Measurements from ENCODE around the gene EFNB3.

The EFNB3 gene

GRCh38 chr17:7720125-7720524, 15.1 kb downstream of the EFNB3 start:
- no peak for DNase-seq

- DNase-seq: no peak
Measured at GRCh38 chr17:7721612-7722011, 16.6 kb downstream of the EFNB3 start.

- DNase-seq: no peak
Measured at GRCh38 chr17:7727886-7728285, 22.9 kb downstream of the EFNB3 start.

- DNase-seq: no peak
Measured at GRCh38 chr17:7729816-7730215, 24.8 kb downstream of the EFNB3 start.

- no peak for DNase-seq
Measured at GRCh38 chr17:7732981-7733539, 28.1 kb downstream of the EFNB3 start.

GRCh38 chr17:7737601-7738000, 32.6 kb downstream of the EFNB3 start:
- no peak for DNase-seq

- DNase-seq: no peak
Measured at GRCh38 chr17:7739746-7740145, 34.7 kb downstream of the EFNB3 start.

- no peak for DNase-seq
Measured at GRCh38 chr17:7740481-7741001, 35.5 kb downstream of the EFNB3 start.

- DNase-seq: no peak
Measured at GRCh38 chr17:7742729-7743128, 37.7 kb downstream of the EFNB3 start.

- DNase-seq: no peak
Measured at GRCh38 chr17:7744416-7744815, 39.4 kb downstream of the EFNB3 start.

- peak in 1 of 2 experiments; percentile 57 for DNase-seq
Measured at GRCh38 chr17:7745748-7746470, 40.9 kb downstream of the EFNB3 start.

- DNase-seq: peak in 1 of 2 experiments; percentile 16
Measured at GRCh38 chr17:7747635-7748071, 42.7 kb downstream of the EFNB3 start.

- DNase-seq: no peak
Measured at GRCh38 chr17:7748076-7748775, 43.2 kb downstream of the EFNB3 start.

GRCh38 chr17:7750321-7750821, 45.4 kb downstream of the EFNB3 start:
- DNase-seq: peak; percentile 46 to 82

GRCh38 chr17:7754656-7755055, 49.7 kb downstream of the EFNB3 start:
- no peak for DNase-seq

GRCh38 chr17:7755095-7755890, 50.3 kb downstream of the EFNB3 start:
- DNase-seq: no peak

- DNase-seq: no peak
Measured at GRCh38 chr17:7756968-7757367, 52.0 kb downstream of the EFNB3 start.
